Peyer's patch (tissue), 4 donors: ENCODE measurements around the gene SLC25A19. TPM values are rescaled to one million over a fixed set of nuclear protein-coding genes. Genes with fewer than 3 reads are reported as not detected.

Experiments used
- DNase-seq, 3 donors: peaks; one replicate each; pipeline ENCODE4 v3.0.0-alpha.2; 2017 to 2019
- H3K27ac ChIP-seq, 4 donors: fragments of 200-600 bp; sonication (generic); one replicate each; pipeline ENCODE4 v1.5.1; 2016 to 2019
- H3K27me3 ChIP-seq, 2 donors: fragments of 200-600 bp; sonication (generic); one replicate each; pipeline ENCODE4 v1.5.1; 2019
- H3K36me3 ChIP-seq, 3 donors: fragments of 200-600 bp; sonication (generic); one replicate each; pipeline ENCODE4 v1.5.1; 2016 to 2019
- H3K4me1 ChIP-seq, 4 donors: fragments of 200-600 bp; sonication (generic); one replicate each; pipeline ENCODE4 v1.5.1; 2016 to 2019
- H3K4me3 ChIP-seq, 4 donors: fragments of 200-600 bp; sonication (generic); 1 replicate in 3 of 4; 2 replicates in 1 of 4; pipeline ENCODE4 v1.5.1; 2016 to 2019; ENCODE audit warnings: mild to moderate bottlenecking in 1 of 4
- H3K9me3 ChIP-seq, 4 donors: fragments of 200-600 bp; sonication (generic); one replicate each; pipeline ENCODE4 v1.5.1; 2016 to 2019; ENCODE audit warnings: mild to moderate bottlenecking in 1 of 4
- CTCF ChIP-seq, 6 experiments: fragments of 450-650 bp in 4 of 6; fragments of 200-600 bp in 2 of 6; sonication (generic) in 1 of 6; IDR thresholded peaks; one replicate each; pipeline ENCODE4 v1.5.1; 2017 to 2019; ENCODE audit warnings: antibody characterized with exemption in 6 of 6, mild to moderate bottlenecking in 3 of 6, moderate library complexity in 1 of 6
- POLR2A ChIP-seq, 2 donors: fragments of 450-650 bp; IDR thresholded peaks; one replicate each; pipeline ENCODE4 v1.5.1; 2017; ENCODE audit warnings: antibody characterized with exemption in 2 of 2, mild to moderate bottlenecking in 2 of 2, moderate library complexity in 2 of 2
- total RNA-seq, 4 donors: library from RNA; depleted of rRNA; stranded (reverse); fragments of >200 nt; gene quantifications; one replicate each; pipeline ENCODE4 v1.1.0, GENCODE V29; 2016

Gene SLC25A19
- total RNA-seq, 4 donors from 2014 or later = 8.2 to 24.8 (median 17.0) TPM

GRCh38 chr17:75319904-75320691 is 30.9 kb upstream of the SLC25A19 start:
- peak overlapping the region in 2 of 4 donors; percentile 67 to 74 for H3K27ac ChIP-seq

GRCh38 chr17:75318615-75319222 is 29.5 kb upstream of the SLC25A19 start:
- peaks cover 0 to 4% (median 0%) of the 10 kb centered on the region in 4 donors for H3K4me1 ChIP-seq
- H3K9me3 ChIP-seq = no peaks in the 10 kb centered on the region
- no peak overlapping the region for H3K4me3 ChIP-seq
- no peaks in the 10 kb centered on the region for H3K27me3 ChIP-seq
- no peak for DNase-seq
- TF ChIP-seq POLR2A (IDR thresholded peaks at IDR 0.05) (no peak), CTCF (IDR thresholded peaks at IDR 0.05) (no peak)
- H3K27ac ChIP-seq = peak overlapping the region in 3 of 4 donors; percentile 45 to 74 (median 67)
- peaks cover 0 to 38% (median 0%) of the 10 kb centered on the region in 3 donors for H3K36me3 ChIP-seq

More at GRCh38 chr17:75319904-75320691, 30.9 kb upstream of the SLC25A19 start:
- Histone ChIP-seq H3K4me1 (peaks cover 0 to 4% (median 0%) of the 10 kb centered on the region in 4 donors), H3K4me3 (no peak overlapping the region), H3K27me3 (no peaks in the 10 kb centered on the region), H3K9me3 (no peaks in the 10 kb centered on the region), H3K36me3 (peaks cover 0 to 39% (median 0%) of the 10 kb centered on the region in 3 donors)
- no peak for TF ChIP-seq POLR2A (IDR thresholded peaks at IDR 0.05)
- TF ChIP-seq CTCF (IDR thresholded peaks at IDR 0.05) = no peak
- DNase-seq = peak in 2 of 3 donors; percentile 50 to 62

- no peak for DNase-seq
- H3K27me3 ChIP-seq = no peaks in the 10 kb centered on the region
- peaks cover 0 to 38% (median 0%) of the 10 kb centered on the region in 3 donors for H3K36me3 ChIP-seq
- H3K27ac ChIP-seq = peak overlapping the region in 3 of 4 donors; percentile 45 to 74 (median 67)
- no peak overlapping the region for H3K4me3 ChIP-seq
- TF ChIP-seq CTCF (IDR thresholded peaks at IDR 0.05) = no peak
- TF ChIP-seq POLR2A (IDR thresholded peaks at IDR 0.05) = no peak
- H3K4me1 ChIP-seq = peaks cover 0 to 4% (median 0%) of the 10 kb centered on the region in 4 donors
- H3K9me3 ChIP-seq = no peaks in the 10 kb centered on the region
These were observed 29.0 kb upstream of the SLC25A19 start for GRCh38 chr17:75318211-75318610.

- peak overlapping the region in 3 of 4 donors; percentile 6 to 74 (median 28) for H3K27ac ChIP-seq
These were observed 28.4 kb upstream of the SLC25A19 start for GRCh38 chr17:75317671-75318070.

GRCh38 chr17:75316253-75316652 is 27.0 kb upstream of the SLC25A19 start:
- Histone ChIP-seq H3K9me3 (no peaks in the 10 kb centered on the region), H3K4me3 (no peak overlapping the region), H3K27me3 (no peaks in the 10 kb centered on the region), H3K27ac (peak overlapping the region in 3 of 4 donors; percentile 11 to 32 (median 26)), H3K36me3 (peaks cover 0 to 30% (median 0%) of the 10 kb centered on the region in 3 donors), H3K4me1 (no peaks in the 10 kb centered on the region)
- TF ChIP-seq CTCF (IDR thresholded peaks at IDR 0.05) (no peak), POLR2A (IDR thresholded peaks at IDR 0.05) (no peak)
- no peak for DNase-seq

More at GRCh38 chr17:75317671-75318070, 28.4 kb upstream of the SLC25A19 start:
- Histone ChIP-seq H3K9me3 (no peaks in the 10 kb centered on the region), H3K27me3 (no peaks in the 10 kb centered on the region), H3K36me3 (peaks cover 0 to 38% (median 0%) of the 10 kb centered on the region in 3 donors), H3K4me3 (no peak overlapping the region), H3K4me1 (peaks cover 0 to 3% (median 0%) of the 10 kb centered on the region in 4 donors)
- TF ChIP-seq POLR2A (IDR thresholded peaks at IDR 0.05) (no peak), CTCF (IDR thresholded peaks at IDR 0.05) (no peak)
- peak in 2 of 3 donors; percentile 42 to 63 for DNase-seq
